HepG2 (cell line): ENCODE results near the gene CABLES2. TPM values are rescaled to one million over a fixed set of nuclear protein-coding genes. Genes with fewer than 3 reads are reported as not detected.

Experiments used
- ARHGAP35 ChIP-seq: sonication (generic); formaldehyde crosslinking; IDR thresholded peaks from 2 replicates; pipeline ENCODE4 v1.9.0; 2022; ENCODE audit warnings: mild to moderate bottlenecking, inconsistent platforms, moderate library complexity, missing genetic modification reagents, borderline replicate concordance
- BATF2 ChIP-seq: sonication (generic); formaldehyde crosslinking; IDR thresholded peaks from 2 replicates; pipeline ENCODE4 v1.8.0; 2022; ENCODE audit warnings: mild to moderate bottlenecking, missing genetic modification reagents, moderate library complexity
- HINFP ChIP-seq: sonication (generic); formaldehyde crosslinking; IDR thresholded peaks from 2 replicates; pipeline ENCODE4 v1.4.0; 2020; ENCODE audit warnings: low read depth, mild to moderate bottlenecking, missing genetic modification reagents
- IKZF4 ChIP-seq: sonication (generic); formaldehyde crosslinking; IDR thresholded peaks from 2 replicates; pipeline ENCODE4 v1.5.1; 2020; ENCODE audit warnings: borderline replicate concordance, mild to moderate bottlenecking, low read depth, missing genetic modification reagents; ENCODE audit errors: not compliant biosample characterization
- PRMT3 ChIP-seq: sonication (generic); formaldehyde crosslinking; IDR thresholded peaks from 2 replicates; pipeline ENCODE4 v1.8.1; 2022; ENCODE audit warnings: low read depth, mild to moderate bottlenecking, moderate library complexity, missing genetic modification reagents, borderline replicate concordance
- RCOR2 ChIP-seq: IDR thresholded peaks from 2 replicates; pipeline ENCODE4 v1.6.1; 2016; ENCODE audit warnings: missing biosample characterization, missing genetic modification reagents
- TAF15 ChIP-seq: fragments of 200-400 bp; formaldehyde crosslinking; IDR thresholded peaks from one replicate; pipeline ENCODE4 v1.6.1; 2018; ENCODE audit warnings: mild to moderate bottlenecking, low read depth, low read length; ENCODE audit not compliant: poor library complexity, severe bottlenecking
- TARDBP ChIP-seq: sonication (generic); formaldehyde crosslinking; IDR thresholded peaks from 2 replicates; pipeline ENCODE4 v1.8.0; 2022; ENCODE audit warnings: mild to moderate bottlenecking, missing genetic modification reagents
- ZBTB38 ChIP-seq: sonication (generic); formaldehyde crosslinking; IDR thresholded peaks from 2 replicates; pipeline ENCODE4 v1.5.1; 2020; ENCODE audit warnings: mild to moderate bottlenecking, missing genetic modification reagents
- ZBTB46 ChIP-seq: sonication (generic); formaldehyde crosslinking; IDR thresholded peaks from 2 replicates; pipeline ENCODE4 v1.4.0; 2020; ENCODE audit warnings: mild to moderate bottlenecking, missing genetic modification reagents, borderline replicate concordance
- ZKSCAN8 ChIP-seq: IDR thresholded peaks from 2 replicates; pipeline ENCODE4 v1.6.1; 2016; ENCODE audit warnings: borderline replicate concordance, missing genetic modification reagents, missing compliant biosample characterization
- ZNF607 ChIP-seq: sonication (generic); formaldehyde crosslinking; IDR thresholded peaks from 2 replicates; pipeline ENCODE4 v1.5.1; 2020; ENCODE audit warnings: missing genetic modification reagents, mild to moderate bottlenecking, borderline replicate concordance
- ZNF775 ChIP-seq: sonication (generic); formaldehyde crosslinking; IDR thresholded peaks from 2 replicates; pipeline ENCODE4 v1.4.0; 2020; ENCODE audit warnings: missing genetic modification reagents, mild to moderate bottlenecking, moderate library complexity, borderline replicate concordance
- polyA plus RNA-seq, 8 experiments: library from polyadenylated mRNA; depleted of rRNA in 3 of 8; stranded (reverse) in 7 of 8; unstranded in 1 of 8; fragments of >200 nt; fragmentation: Illumina TruSeq in 4 of 8; extraction: Trizol in 4 of 8; gene quantifications; 2 replicates each; pipeline versions ENCODE4 v1.2.1 to v1.2.3, GENCODE V29; 2011 to 2016; ENCODE audit warnings: low read depth in 4 of 8, missing spikeins in 1 of 8, mixed read lengths in 1 of 8; ENCODE audit not compliant: insufficient read depth in 1 of 8
- total RNA-seq, 5 experiments: library from RNA; depleted of rRNA; stranded (reverse); fragments of >200 nt; fragmentation: Illumina TruSeq; extraction: Trizol; gene quantifications; 2 replicates each; pipeline ENCODE4 v1.2.3, GENCODE V29; 2016; ENCODE audit warnings: low read depth in 1 of 5
- TF ChIP-seq, protein P1 (sequence below): fragments of 450-650 bp; IDR thresholded peaks from 2 replicates; pipeline ENCODE4 v1.6.1; 2017
- TF ChIP-seq, protein P2 (sequence below): sonication (generic); formaldehyde crosslinking; IDR thresholded peaks from 2 replicates; pipeline ENCODE4 v1.4.0; 2020; ENCODE audit warnings: missing genetic modification reagents

CABLES2 gene
- total and polyA plus RNA-seq, 2 of the 13 experiments (the other 11 are each of a cell fraction or from before 2014, with no cell fraction given), result 5.2 to 9.7 TPM

DNA sequence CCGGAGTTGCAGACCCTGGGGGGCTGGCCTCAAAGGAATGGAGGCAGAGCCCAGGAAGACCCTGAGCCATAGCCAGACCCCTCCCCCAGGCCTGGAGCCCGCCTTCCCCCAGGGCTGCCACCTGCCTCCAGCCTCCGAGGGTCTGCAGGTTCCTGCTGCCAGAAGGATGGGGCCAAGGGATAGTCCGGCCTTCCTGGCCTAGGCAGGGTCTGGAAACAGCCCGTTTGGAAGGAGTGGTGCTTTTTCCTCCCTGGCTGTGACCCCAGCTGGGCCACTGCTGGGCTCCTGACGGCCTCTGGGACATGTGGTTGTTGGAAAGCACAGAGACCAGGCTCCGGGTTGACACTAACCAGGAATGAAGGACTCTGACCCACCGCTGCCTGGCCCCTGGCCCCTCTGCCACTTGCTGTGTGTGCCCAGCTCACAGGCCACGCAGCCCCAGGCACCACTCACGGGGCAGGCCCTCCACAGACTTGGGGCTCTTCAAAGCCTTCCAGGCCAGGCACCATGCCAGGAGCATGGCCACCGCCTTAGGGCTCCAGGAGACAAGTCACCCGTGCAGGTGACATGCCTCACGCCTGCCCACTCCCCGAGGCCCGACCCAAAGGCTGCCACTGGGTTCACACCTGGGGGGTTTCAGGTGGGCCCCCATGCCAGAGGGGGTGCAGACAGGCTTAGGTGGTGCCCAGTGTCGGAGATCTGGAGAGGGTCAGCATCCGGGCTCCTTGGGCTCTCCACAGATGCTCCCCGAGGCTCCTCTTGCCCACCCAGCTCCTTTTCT, 36.1 kb downstream of the CABLES2 start (continued):
- TF ChIP-seq, protein P1, sequence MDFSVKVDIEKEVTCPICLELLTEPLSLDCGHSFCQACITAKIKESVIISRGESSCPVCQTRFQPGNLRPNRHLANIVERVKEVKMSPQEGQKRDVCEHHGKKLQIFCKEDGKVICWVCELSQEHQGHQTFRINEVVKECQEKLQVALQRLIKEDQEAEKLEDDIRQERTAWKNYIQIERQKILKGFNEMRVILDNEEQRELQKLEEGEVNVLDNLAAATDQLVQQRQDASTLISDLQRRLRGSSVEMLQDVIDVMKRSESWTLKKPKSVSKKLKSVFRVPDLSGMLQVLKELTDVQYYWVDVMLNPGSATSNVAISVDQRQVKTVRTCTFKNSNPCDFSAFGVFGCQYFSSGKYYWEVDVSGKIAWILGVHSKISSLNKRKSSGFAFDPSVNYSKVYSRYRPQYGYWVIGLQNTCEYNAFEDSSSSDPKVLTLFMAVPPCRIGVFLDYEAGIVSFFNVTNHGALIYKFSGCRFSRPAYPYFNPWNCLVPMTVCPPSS, result no peak
- TF ChIP-seq TAF15 (peak; percentile 96), TARDBP (CRISPR knock-in tag) (peak; percentile 71; the same call in 1 of the 2 replicates), RCOR2 (no peak; the same call in 1 of the 2 replicates), ZNF775 (no peak), ZNF607 (0 out of 2 replicates have a peak, but pooled peaks have one; percentile 63), PRMT3 (no peak), ZKSCAN8 (no peak), ARHGAP35 (CRISPR knock-in tag) (no peak), IKZF4 (CRISPR knock-in tag) (peak; percentile 26), HINFP (CRISPR knock-in tag) (no peak; the same call in 1 of the 2 replicates), ZBTB46 (CRISPR knock-in tag) (no peak; the same call in 1 of the 2 replicates), ZBTB38 (CRISPR knock-in tag) (no peak), BATF2 (no peak)
- TF ChIP-seq, protein P2, sequence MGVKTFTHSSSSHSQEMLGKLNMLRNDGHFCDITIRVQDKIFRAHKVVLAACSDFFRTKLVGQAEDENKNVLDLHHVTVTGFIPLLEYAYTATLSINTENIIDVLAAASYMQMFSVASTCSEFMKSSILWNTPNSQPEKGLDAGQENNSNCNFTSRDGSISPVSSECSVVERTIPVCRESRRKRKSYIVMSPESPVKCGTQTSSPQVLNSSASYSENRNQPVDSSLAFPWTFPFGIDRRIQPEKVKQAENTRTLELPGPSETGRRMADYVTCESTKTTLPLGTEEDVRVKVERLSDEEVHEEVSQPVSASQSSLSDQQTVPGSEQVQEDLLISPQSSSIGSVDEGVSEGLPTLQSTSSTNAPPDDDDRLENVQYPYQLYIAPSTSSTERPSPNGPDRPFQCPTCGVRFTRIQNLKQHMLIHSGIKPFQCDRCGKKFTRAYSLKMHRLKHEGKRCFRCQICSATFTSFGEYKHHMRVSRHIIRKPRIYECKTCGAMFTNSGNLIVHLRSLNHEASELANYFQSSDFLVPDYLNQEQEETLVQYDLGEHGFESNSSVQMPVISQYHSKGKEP (CRISPR knock-in tag), result no peak
